SK-N-SH (cell line): ENCODE results near the gene SELENOK. TPM values are rescaled to one million over a fixed set of nuclear protein-coding genes. Genes with fewer than 3 reads are reported as not detected.

Experiments
- CTCF ChIA-PET: fragments of 300-600, 350-600 bp; formaldehyde crosslinking; extraction: SDS; loops from one replicate; lab custom pipeline; 2021; lab: Yijun Ruan, JAX
- POLR2A ChIA-PET: fragments of 350-600 bp; sonication (Branson Sonifier 250); formaldehyde crosslinking; extraction: SDS; loops from one replicate; lab custom pipeline; 2020; ENCODE audit warnings: antibody characterized with exemption, inconsistent platforms; lab: Yijun Ruan, JAX
- DNase-seq: peaks from one replicate; pipeline ENCODE4 v3.0.0; 2012
- H2AFZ ChIP-seq: fragments of 200-600 bp; sonication (generic); 2 replicates; pipeline ENCODE4 v1.8.1; 2016; ENCODE audit warnings: antibody characterized with exemption, mild to moderate bottlenecking, low read depth
- H3F3A ChIP-seq: fragments of 200-600 bp; sonication (generic); replicated peaks from 2 replicates; pipeline ENCODE3; 2016; ENCODE audit warnings: antibody characterized with exemption, mild to moderate bottlenecking; ENCODE audit not compliant: insufficient read depth
- H3K27ac ChIP-seq, 2 experiments: fragments of 200-500 bp in 1 of 2; fragments of 200-600 bp in 1 of 2; sonication (Bioruptor generic) in 1 of 2; sonication (generic), shearing (Covaris generic) in 1 of 2; 2 replicates each; pipeline versions ENCODE4 v1.5.1 to v1.6.1; 2014 to 2016; ENCODE audit warnings: low read depth in 2 of 2, inconsistent platforms in 1 of 2, low read length in 1 of 2, mild to moderate bottlenecking in 1 of 2, mixed read lengths in 1 of 2
- H3K27me3 ChIP-seq: fragments of 200-600 bp; sonication (generic), shearing (Covaris generic); 2 replicates; pipeline ENCODE4 v1.6.1; 2016; ENCODE audit warnings: mixed run types; ENCODE audit not compliant: insufficient read depth
- H3K36me3 ChIP-seq, 2 experiments: fragments of 200-500 bp in 1 of 2; fragments of 200-600 bp in 1 of 2; sonication (Bioruptor generic) in 1 of 2; sonication (generic) in 1 of 2; replicated peaks in 1 of 2; 2 replicates each; pipeline versions ENCODE3 to v1.5.1; 2014 to 2016; ENCODE audit warnings: low read length in 1 of 2, mild to moderate bottlenecking in 1 of 2; ENCODE audit not compliant: insufficient read depth in 2 of 2, control insufficient read depth in 1 of 2
- H3K4me1 ChIP-seq, 2 experiments: fragments of 200-500 bp in 1 of 2; fragments of 200-600 bp in 1 of 2; sonication (Bioruptor generic) in 1 of 2; sonication (generic), shearing (Covaris generic) in 1 of 2; 2 replicates each; pipeline versions ENCODE4 v1.5.1 to v1.6.1; 2014 to 2016; ENCODE audit warnings: low read depth in 1 of 2, low read length in 1 of 2, mixed run types in 1 of 2; ENCODE audit not compliant: insufficient read depth in 2 of 2, control insufficient read depth in 1 of 2
- H3K4me2 ChIP-seq: fragments of 200-600 bp; sonication (generic), shearing (Covaris generic); 2 replicates; pipeline ENCODE4 v1.6.1; 2017; ENCODE audit warnings: mixed run types
- H3K4me3 ChIP-seq, 2 experiments: fragments of 200-500 bp in 1 of 2; fragments of 200-600 bp in 1 of 2; sonication (Bioruptor generic) in 1 of 2; sonication (generic), shearing (Covaris generic) in 1 of 2; 2 replicates each; pipeline versions ENCODE4 v1.5.1 to v1.8.1; 2014 to 2016; ENCODE audit warnings: low read depth in 2 of 2, inconsistent platforms in 1 of 2, low read length in 1 of 2, mild to moderate bottlenecking in 1 of 2, mixed read lengths in 1 of 2, moderate library complexity in 1 of 2
- H3K79me2 ChIP-seq: fragments of 200-600 bp; sonication (generic); 2 replicates; pipeline ENCODE4 v1.8.1; 2017; ENCODE audit warnings: mild to moderate bottlenecking; ENCODE audit not compliant: insufficient read depth
- H3K9ac ChIP-seq: fragments of 200-600 bp; sonication (generic); 2 replicates; pipeline ENCODE4 v1.6.1; 2017; ENCODE audit warnings: mixed run types
- H3K9me2 ChIP-seq: fragments of 200-600 bp; sonication (generic); 2 replicates; pipeline ENCODE4 v1.6.1; 2017; ENCODE audit warnings: mixed run types
- H3K9me3 ChIP-seq: fragments of 200-600 bp; sonication (generic); 2 replicates; pipeline ENCODE4 v1.6.1; 2017; ENCODE audit warnings: mixed run types, mild to moderate bottlenecking, moderate library complexity
- H4K20me1 ChIP-seq: fragments of 200-600 bp; sonication (generic); 2 replicates; pipeline ENCODE4 v1.6.1; 2017; ENCODE audit warnings: mild to moderate bottlenecking, mixed run types; ENCODE audit not compliant: insufficient read depth
- CTCF ChIP-seq: fragments of 200-600 bp; sonication (generic); IDR thresholded peaks from 2 replicates; pipeline ENCODE4 v1.6.1; 2017; ENCODE audit warnings: antibody characterized with exemption, mild to moderate bottlenecking, moderate library complexity
- ELF1 ChIP-seq: IDR thresholded peaks from 2 replicates; pipeline ENCODE4 v1.4.0; 2012
- EP300 ChIP-seq, 2 experiments: IDR thresholded peaks; 2 replicates each; pipeline versions ENCODE4 v1.4.0 to v1.6.1; 2012; ENCODE audit warnings: borderline replicate concordance in 1 of 2, low read depth in 1 of 2, low read length in 1 of 2
- FOXM1 ChIP-seq: IDR thresholded peaks from 2 replicates; pipeline ENCODE4 v1.4.0; 2012; ENCODE audit warnings: low read depth, mild to moderate bottlenecking
- GATA2 ChIP-seq: sonication (generic); formaldehyde crosslinking; IDR thresholded peaks from 2 replicates; pipeline ENCODE4 v1.5.0; 2020; ENCODE audit warnings: mild to moderate bottlenecking, missing genetic modification reagents
- NFIC ChIP-seq: IDR thresholded peaks from 2 replicates; pipeline ENCODE4 v1.4.0; 2012; ENCODE audit warnings: borderline replicate concordance
- NRF1 ChIP-seq: IDR thresholded peaks from 2 replicates; pipeline ENCODE4 v1.6.1; 2012; ENCODE audit warnings: low read depth, mild to moderate bottlenecking, low read length
- RFX5 ChIP-seq: IDR thresholded peaks from 2 replicates; pipeline ENCODE4 v1.6.1; 2012; ENCODE audit warnings: mild to moderate bottlenecking, improper control_type of control experiment, low read length
- SIN3A ChIP-seq: IDR thresholded peaks from 2 replicates; pipeline ENCODE4 v1.6.1; 2012; ENCODE audit warnings: low read depth, mild to moderate bottlenecking, low read length, moderate library complexity, borderline replicate concordance
- SMC3 ChIP-seq: IDR thresholded peaks from 2 replicates; pipeline ENCODE4 v1.6.1; 2012; ENCODE audit warnings: low read depth, low read length, improper control_type of control experiment
- TCF12 ChIP-seq: IDR thresholded peaks from 2 replicates; pipeline ENCODE4 v1.4.0; 2012
- YY1 ChIP-seq: IDR thresholded peaks from 2 replicates; pipeline ENCODE4 v1.4.0; 2012; ENCODE audit warnings: low read depth, mild to moderate bottlenecking
- ZBTB33 ChIP-seq: IDR thresholded peaks from 2 replicates; pipeline ENCODE4 v1.4.0; 2012; ENCODE audit warnings: low read depth, borderline replicate concordance
- WGBS: methylation state at CpG from one replicate; pipeline ENCODE4 v1.1.6; 2017; ENCODE audit warnings: low lambda C conversion rate; 5-methylcytosine and 5-hydroxymethylcytosine counted together
- polyA plus RNA-seq, 3 experiments: library from polyadenylated mRNA; depleted of rRNA; stranded (reverse); fragments of >200 nt; gene quantifications; 2 replicates each; pipeline ENCODE4 v1.2.3, GENCODE V29; 2012
- TF ChIP-seq, protein P1 (sequence below): IDR thresholded peaks from 2 replicates; pipeline ENCODE4 v1.4.0; 2012; ENCODE audit warnings: low read depth, borderline replicate concordance
- TF ChIP-seq, protein P2 (sequence below): IDR thresholded peaks from 2 replicates; pipeline ENCODE4 v1.6.1; 2012; ENCODE audit warnings: mild to moderate bottlenecking, low read depth, low read length, moderate library complexity

The SELENOK gene
- polyA plus RNA-seq, 1 of the 3 experiments (the other 2 are of a cell fraction) = 29.2 TPM

- Histone ChIP-seq H3K9me2 (no peaks in the 10 kb centered on the region), H3K27me3 (peaks cover 8% of the 10 kb centered on the region; the same call in 1 of the 2 replicates), H3K9ac (no peak overlapping the region), H3K4me1 (no peaks in the 10 kb centered on the region), H3K27ac (no peak overlapping the region), H3F3A (no peaks in the 10 kb centered on the region), H3K9me3 (no peaks in the 10 kb centered on the region), H2AFZ (no peak overlapping the region; the same call in 1 of the 2 replicates), H3K4me3 (no peak overlapping the region), H4K20me1 (no peaks in the 10 kb centered on the region), H3K79me2 (no peaks in the 10 kb centered on the region)
- ChIA-PET CTCF (interaction anchor here (0.9 kb wide), 1 partner anchor 38 kb away, joined by 4 read pairs; no protein-coding TSS in a partner anchor), POLR2A (no interaction called here)
- 45% methylated on average over 2 of the region's 2 CpGs for WGBS
- TF ChIP-seq GATA2 (CRISPR knock-in tag) = no peak
- TF ChIP-seq, protein P1, sequence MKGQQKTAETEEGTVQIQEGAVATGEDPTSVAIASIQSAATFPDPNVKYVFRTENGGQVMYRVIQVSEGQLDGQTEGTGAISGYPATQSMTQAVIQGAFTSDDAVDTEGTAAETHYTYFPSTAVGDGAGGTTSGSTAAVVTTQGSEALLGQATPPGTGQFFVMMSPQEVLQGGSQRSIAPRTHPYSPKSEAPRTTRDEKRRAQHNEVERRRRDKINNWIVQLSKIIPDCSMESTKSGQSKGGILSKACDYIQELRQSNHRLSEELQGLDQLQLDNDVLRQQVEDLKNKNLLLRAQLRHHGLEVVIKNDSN = no peak
- TF ChIP-seq, protein P2, sequence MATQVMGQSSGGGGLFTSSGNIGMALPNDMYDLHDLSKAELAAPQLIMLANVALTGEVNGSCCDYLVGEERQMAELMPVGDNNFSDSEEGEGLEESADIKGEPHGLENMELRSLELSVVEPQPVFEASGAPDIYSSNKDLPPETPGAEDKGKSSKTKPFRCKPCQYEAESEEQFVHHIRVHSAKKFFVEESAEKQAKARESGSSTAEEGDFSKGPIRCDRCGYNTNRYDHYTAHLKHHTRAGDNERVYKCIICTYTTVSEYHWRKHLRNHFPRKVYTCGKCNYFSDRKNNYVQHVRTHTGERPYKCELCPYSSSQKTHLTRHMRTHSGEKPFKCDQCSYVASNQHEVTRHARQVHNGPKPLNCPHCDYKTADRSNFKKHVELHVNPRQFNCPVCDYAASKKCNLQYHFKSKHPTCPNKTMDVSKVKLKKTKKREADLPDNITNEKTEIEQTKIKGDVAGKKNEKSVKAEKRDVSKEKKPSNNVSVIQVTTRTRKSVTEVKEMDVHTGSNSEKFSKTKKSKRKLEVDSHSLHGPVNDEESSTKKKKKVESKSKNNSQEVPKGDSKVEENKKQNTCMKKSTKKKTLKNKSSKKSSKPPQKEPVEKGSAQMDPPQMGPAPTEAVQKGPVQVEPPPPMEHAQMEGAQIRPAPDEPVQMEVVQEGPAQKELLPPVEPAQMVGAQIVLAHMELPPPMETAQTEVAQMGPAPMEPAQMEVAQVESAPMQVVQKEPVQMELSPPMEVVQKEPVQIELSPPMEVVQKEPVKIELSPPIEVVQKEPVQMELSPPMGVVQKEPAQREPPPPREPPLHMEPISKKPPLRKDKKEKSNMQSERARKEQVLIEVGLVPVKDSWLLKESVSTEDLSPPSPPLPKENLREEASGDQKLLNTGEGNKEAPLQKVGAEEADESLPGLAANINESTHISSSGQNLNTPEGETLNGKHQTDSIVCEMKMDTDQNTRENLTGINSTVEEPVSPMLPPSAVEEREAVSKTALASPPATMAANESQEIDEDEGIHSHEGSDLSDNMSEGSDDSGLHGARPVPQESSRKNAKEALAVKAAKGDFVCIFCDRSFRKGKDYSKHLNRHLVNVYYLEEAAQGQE = no peak
- no peak for TF ChIP-seq NFIC
- no peak for TF ChIP-seq SIN3A
- TF ChIP-seq SMC3 = no peak
- TF ChIP-seq, all 33 proteins: peak for 0
- DNase-seq = no peak
- no peaks in the 10 kb centered on the region for H3K36me3 ChIP-seq
- no peak overlapping the region for H3K4me2 ChIP-seq
These were observed 8.1 kb upstream of the SELENOK start for GRCh38 chr3:53899750-53900149.

DNA sequence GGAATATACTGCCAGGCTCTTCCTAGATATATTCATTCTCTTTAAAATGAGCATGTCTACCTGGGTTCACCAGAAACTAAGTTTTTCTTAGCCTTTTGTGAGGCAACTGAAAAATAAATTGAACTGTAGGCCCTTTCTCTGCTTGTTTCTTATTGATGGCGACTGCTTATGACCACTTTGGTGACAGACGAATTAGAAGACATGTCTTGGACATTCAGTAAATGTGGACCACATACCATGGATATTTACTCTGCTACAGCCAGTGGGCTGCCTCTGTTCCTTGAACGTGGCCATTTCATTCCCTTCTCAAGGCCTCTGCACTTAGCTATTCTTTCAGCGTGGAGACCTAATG, 603 bp upstream of the SELENOK start:
- Histone ChIP-seq H3K4me3 (peak overlapping the region; percentile 88 to 100), H3K79me2 (peaks cover 41% of the 10 kb centered on the region), H3K9me3 (no peaks in the 10 kb centered on the region), H3K9me2 (no peaks in the 10 kb centered on the region), H3K4me2 (peak overlapping the region; percentile 85), H3K9ac (peak overlapping the region; percentile 56), H2AFZ (peak overlapping the region; percentile 87), H3K36me3 (peaks cover 7% of the 10 kb centered on the region in 2 experiments), H3K27me3 (0 out of 2 replicates have a peak, but pooled peaks cover 3% of the 10 kb centered on the region), H4K20me1 (no peaks in the 10 kb centered on the region), H3K4me1 (peaks cover 0 to 14% of the 10 kb centered on the region in 2 experiments; a peak in 2 of 4 replicates), H3K27ac (peak overlapping the region; percentile 78 to 81), H3F3A (peaks cover 7% of the 10 kb centered on the region)
- no peak for DNase-seq
- ChIA-PET POLR2A (interaction anchor here (0.9 to 1.6 kb wide), 4 partner anchors 11 to 545 kb away, joined by 3 to 8 read pairs (median 4); partner anchors contain the start of genes ACTR8 and DCP1A), CTCF (interaction anchor here (1.1 to 1.2 kb wide), 2 partner anchors 46 to 517 kb away, joined by 3 to 5 read pairs; no protein-coding TSS in a partner anchor)
- TF ChIP-seq TCF12 = no peak
- TF ChIP-seq SIN3A = no peak
- no peak for TF ChIP-seq RFX5
- no peak for TF ChIP-seq CTCF
- TF ChIP-seq SMC3 = no peak
- no peak for TF ChIP-seq ELF1
- TF ChIP-seq EP300 (IDR thresholded peaks at IDR 0.05; ENCODE audit: borderline replicate concordance in 1 of 2, low read depth in 1 of 2, low read length in 1 of 2) = no peak
- TF ChIP-seq ZBTB33 = no peak; the same call in 1 of the 2 replicates
- no peak for TF ChIP-seq FOXM1
- TF ChIP-seq YY1 = no peak
- TF ChIP-seq NRF1 = no peak
- WGBS = 53% methylated on average over 4 of the region's 4 CpGs
